H1 (cell line): ENCODE measurements around the gene SYK. TPM values are rescaled to one million over a fixed set of nuclear protein-coding genes. Genes with fewer than 3 reads are reported as not detected.

ENCODE experiments used
- POLR2A ChIP-seq, 2 experiments: IDR thresholded peaks; 1 replicate in 1 of 2; 2 replicates in 1 of 2; pipeline ENCODE4 v1.6.1; 2011; ENCODE audit warnings: low read depth in 2 of 2, low read length in 2 of 2, mild to moderate bottlenecking in 2 of 2; ENCODE audit errors: control extremely low read depth in 1 of 2
- polyA plus RNA-seq, 7 experiments: library from polyadenylated mRNA; depleted of rRNA in 3 of 7; stranded (reverse) in 5 of 7; unstranded in 2 of 7; fragments of >200 nt in 5 of 7; fragments of 200-250 nt in 2 of 7; gene quantifications; 1 replicate in 5 of 7; 2 replicates in 1 of 7; 4 replicates in 1 of 7; pipeline versions ENCODE4 v1.2.1 to v1.2.3, GENCODE V29; 2011 to 2013; ENCODE audit warnings: missing spikeins in 2 of 7, mixed read lengths in 2 of 7
- total RNA-seq: library from RNA; stranded (reverse); fragmentation: NEBNext Ultra II Directional; extraction: Animal tissue kit (Norgen Biotek cat#: 25700); gene quantifications from 2 replicates; pipeline ENCODE4 v1.2.1, GENCODE V29; 2021
- TF ChIP-seq, protein P1 (sequence below): IDR thresholded peaks from 2 replicates; pipeline ENCODE4 v1.6.1; 2012; ENCODE audit warnings: inconsistent platforms

SYK gene
- total and polyA plus RNA-seq, 2 of the 8 experiments (the other 6 are each of a cell fraction or from before 2014, with no cell fraction given): 1.5 to 4.4 TPM

DNA sequence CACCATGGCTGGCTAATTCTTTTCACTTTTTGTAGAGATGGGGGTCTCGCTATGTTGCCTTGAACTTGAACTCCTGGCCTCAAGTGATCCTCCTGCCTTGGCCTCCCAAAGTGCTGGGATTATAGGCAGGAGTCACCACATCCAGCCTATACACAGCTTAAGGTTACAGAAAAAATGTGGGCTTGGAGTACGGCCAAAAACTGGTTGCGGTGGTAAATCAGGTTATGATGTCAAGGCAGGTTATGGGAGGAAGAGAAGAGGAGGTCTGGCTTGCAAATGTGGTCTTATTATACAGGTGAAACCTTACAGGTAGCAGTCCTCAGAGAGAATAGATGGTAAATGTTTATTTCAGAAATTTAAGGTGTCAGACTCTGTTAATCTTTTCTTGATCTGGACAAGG lies 30.7 kb upstream of the SYK start (continued):
- TF ChIP-seq, protein P1, sequence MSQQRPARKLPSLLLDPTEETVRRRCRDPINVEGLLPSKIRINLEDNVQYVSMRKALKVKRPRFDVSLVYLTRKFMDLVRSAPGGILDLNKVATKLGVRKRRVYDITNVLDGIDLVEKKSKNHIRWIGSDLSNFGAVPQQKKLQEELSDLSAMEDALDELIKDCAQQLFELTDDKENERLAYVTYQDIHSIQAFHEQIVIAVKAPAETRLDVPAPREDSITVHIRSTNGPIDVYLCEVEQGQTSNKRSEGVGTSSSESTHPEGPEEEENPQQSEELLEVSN: no peak
- no peak for TF ChIP-seq POLR2A (IDR thresholded peaks at IDR 0.05; ENCODE audit: control extremely low read depth in 1 of 2, low read depth in 2 of 2, low read length in 2 of 2)
- TF ChIP-seq, all 59 proteins: peak for 0
